Lung (tissue), 12 donors: ENCODE data around the gene PCK1. TPM values are rescaled to one million over a fixed set of nuclear protein-coding genes. Genes with fewer than 3 reads are reported as not detected.

Experiments
- ATAC-seq: fragments of 200-7000 bp; cut with Tn5 transposase; one replicate; pipeline ENCODE4 v1.9.1; 2020; ENCODE audit warnings: moderate number of reproducible peaks; ENCODE audit not compliant: insufficient read depth, low FRiP score
- DNase-seq, 3 donors: peaks; one replicate each; pipeline ENCODE4 v3.0.0-alpha.2; 2013 to 2017
- H3K27ac ChIP-seq, 2 donors: one replicate each; pipeline ENCODE4 v1.5.1; 2013; ENCODE audit warnings: mild to moderate bottlenecking in 2 of 2, moderate library complexity in 2 of 2, control low read depth in 1 of 2, inconsistent platforms in 1 of 2, low read depth in 1 of 2, low read length in 1 of 2
- H3K27me3 ChIP-seq, 3 donors: one replicate each; pipeline ENCODE4 v1.5.1; 2013; ENCODE audit warnings: low read length in 2 of 3; ENCODE audit not compliant: control insufficient read depth in 3 of 3, insufficient read depth in 3 of 3
- H3K36me3 ChIP-seq, 4 donors: one replicate each; pipeline ENCODE4 v1.5.1; 2013; ENCODE audit warnings: low read length in 4 of 4, mild to moderate bottlenecking in 1 of 4, moderate library complexity in 1 of 4; ENCODE audit not compliant: control insufficient read depth in 4 of 4, insufficient read depth in 4 of 4
- H3K4me1 ChIP-seq, 5 donors: one replicate each; pipeline ENCODE4 v1.5.1; 2013; ENCODE audit warnings: low read length in 5 of 5, mild to moderate bottlenecking in 2 of 5, moderate library complexity in 1 of 5; ENCODE audit not compliant: control insufficient read depth in 5 of 5, insufficient read depth in 5 of 5
- H3K4me3 ChIP-seq: one replicate; pipeline ENCODE4 v1.5.1; 2013; ENCODE audit warnings: mild to moderate bottlenecking, control low read depth, moderate library complexity
- H3K9ac ChIP-seq, 2 donors: one replicate each; pipeline ENCODE4 v1.5.1; 2013; ENCODE audit warnings: low read length in 2 of 2, control low read depth in 1 of 2; ENCODE audit not compliant: insufficient read depth in 1 of 2
- H3K9me3 ChIP-seq, 4 donors: one replicate each; pipeline ENCODE4 v1.5.1; 2013; ENCODE audit warnings: low read length in 3 of 4, mild to moderate bottlenecking in 1 of 4, moderate library complexity in 1 of 4; ENCODE audit not compliant: control insufficient read depth in 4 of 4, insufficient read depth in 3 of 4
- WGBS, 2 donors: extraction: QIAGEN DNeasy Blood & Tissue Kit; methylation state at CpG; one replicate each; pipeline ENCODE4 v1.1.7; 2013; 5-methylcytosine and 5-hydroxymethylcytosine counted together
- polyA plus RNA-seq, 2 donors: library from polyadenylated mRNA; stranded (reverse); fragments of 200-250 nt; gene quantifications; one replicate each; pipeline ENCODE4 v1.2.1, GENCODE V29; 2013
- total RNA-seq, 2 donors: library from RNA; depleted of rRNA in 1 of 2; stranded (reverse); fragments of >200 nt in 1 of 2; gene quantifications; one replicate each; pipeline ENCODE4 v1.2.1, GENCODE V29; 2014 to 2021
- TF ChIP-seq, protein P1 (sequence below): IDR thresholded peaks from 2 replicates; pipeline ENCODE4 v1.5.1; 2012; ENCODE audit warnings: mild to moderate bottlenecking; ENCODE audit errors: control extremely low read depth, extremely low read depth
- donor health status: control.
- donor health status: control.
- donor health status: Bipolar disorder and iron deficiency.
- donor health status: healthy.
- donor health status: DM: yes; HTN: yes; CAD: no.

The PCK1 gene
- total and polyA plus RNA-seq, 4 donors = 0.05 to 1.7 (median 0.55) TPM

DNA sequence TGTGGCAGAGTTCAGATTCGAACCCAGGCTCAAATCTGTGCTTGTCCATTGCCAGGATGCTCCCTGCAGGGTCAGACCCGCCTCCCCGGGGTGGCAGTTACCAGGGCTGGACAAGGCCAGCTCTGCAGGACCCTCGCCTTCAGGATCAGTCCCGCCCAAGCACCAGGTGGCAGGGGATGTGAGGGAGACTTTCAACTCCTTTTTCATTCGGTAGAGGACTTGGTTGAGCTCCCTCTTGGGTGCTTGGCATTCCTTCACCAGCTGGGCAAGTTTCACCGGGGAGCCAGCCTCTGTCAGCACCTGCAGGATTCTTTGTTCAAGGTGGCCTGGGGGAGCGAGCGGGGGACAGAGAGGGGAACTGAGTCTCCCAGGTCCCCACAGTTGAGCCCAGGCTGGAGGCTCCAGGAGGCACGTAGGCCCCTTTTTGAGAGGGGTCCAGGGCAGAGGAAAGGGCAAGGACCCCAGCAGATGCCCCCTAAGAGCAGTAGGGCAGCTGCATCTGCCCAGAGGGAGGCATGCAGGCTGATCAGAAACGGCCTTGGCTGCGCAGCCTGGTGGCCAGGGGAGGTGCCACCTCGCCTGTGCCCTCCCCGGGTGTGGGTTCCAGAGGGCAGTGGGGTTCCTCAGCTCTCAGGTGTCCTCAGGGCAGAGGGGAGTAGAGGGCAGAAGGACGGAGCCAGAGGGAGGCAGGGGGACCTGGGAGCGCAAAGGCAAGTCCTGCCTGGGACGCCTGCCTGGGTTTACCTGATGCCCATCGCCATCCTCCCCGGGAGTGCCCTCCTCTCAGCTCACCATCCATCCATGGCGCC, 55.4 kb downstream of the PCK1 start:
- 89 to 95% methylated on average over 20 of the region's 20 CpGs for WGBS, 2 donors
- H3K27ac ChIP-seq = no peak overlapping the region
- DNase-seq (no peak), ATAC-seq (no peak)
- no peak overlapping the region for H3K9ac ChIP-seq
- H3K36me3 ChIP-seq = no peaks in the 10 kb centered on the region
- H3K27me3 ChIP-seq = peaks cover 0 to 6% (median 0%) of the 10 kb centered on the region in 3 donors
- H3K9me3 ChIP-seq = no peaks in the 10 kb centered on the region
- TF ChIP-seq, protein P1, sequence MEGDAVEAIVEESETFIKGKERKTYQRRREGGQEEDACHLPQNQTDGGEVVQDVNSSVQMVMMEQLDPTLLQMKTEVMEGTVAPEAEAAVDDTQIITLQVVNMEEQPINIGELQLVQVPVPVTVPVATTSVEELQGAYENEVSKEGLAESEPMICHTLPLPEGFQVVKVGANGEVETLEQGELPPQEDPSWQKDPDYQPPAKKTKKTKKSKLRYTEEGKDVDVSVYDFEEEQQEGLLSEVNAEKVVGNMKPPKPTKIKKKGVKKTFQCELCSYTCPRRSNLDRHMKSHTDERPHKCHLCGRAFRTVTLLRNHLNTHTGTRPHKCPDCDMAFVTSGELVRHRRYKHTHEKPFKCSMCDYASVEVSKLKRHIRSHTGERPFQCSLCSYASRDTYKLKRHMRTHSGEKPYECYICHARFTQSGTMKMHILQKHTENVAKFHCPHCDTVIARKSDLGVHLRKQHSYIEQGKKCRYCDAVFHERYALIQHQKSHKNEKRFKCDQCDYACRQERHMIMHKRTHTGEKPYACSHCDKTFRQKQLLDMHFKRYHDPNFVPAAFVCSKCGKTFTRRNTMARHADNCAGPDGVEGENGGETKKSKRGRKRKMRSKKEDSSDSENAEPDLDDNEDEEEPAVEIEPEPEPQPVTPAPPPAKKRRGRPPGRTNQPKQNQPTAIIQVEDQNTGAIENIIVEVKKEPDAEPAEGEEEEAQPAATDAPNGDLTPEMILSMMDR = no peak
- H3K4me1 ChIP-seq = no peaks in the 10 kb centered on the region
- no peak overlapping the region for H3K4me3 ChIP-seq

DNA sequence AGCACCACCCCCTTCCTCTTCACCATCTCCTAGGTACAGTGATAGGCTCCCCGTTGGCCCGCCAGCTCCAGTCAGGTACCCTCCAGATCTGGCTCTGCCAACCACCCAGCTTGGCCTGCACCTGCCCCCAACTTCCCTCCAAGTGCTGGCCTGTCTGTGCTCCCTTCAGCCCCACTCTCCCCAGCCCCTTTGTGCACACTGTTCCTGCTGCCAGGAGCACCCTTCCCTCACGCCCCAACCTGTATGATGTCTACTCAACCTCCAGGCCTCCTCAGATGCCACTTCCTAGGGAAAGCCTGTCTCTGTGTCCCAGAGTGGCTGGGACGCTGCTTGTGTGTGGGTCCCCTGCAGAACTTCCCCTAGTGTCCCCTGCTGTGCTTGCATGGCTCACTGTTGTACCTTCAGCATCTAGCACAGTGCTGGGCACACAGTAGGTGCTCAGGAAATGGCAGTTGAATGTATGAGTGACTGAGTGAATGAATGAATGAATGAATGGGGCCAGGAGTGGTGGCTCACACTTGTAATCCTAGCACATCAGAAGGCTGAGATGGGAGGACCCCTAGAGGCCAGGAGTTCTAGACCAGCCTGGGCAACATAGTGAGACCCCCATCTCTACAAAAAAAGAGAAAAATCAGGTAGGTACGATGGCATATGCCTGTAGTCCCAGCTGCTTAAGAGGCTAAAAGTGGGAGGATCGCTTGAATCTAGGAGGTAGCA, 56.3 kb downstream of the PCK1 start:
- Histone ChIP-seq H3K4me3 (no peak overlapping the region), H3K4me1 (no peaks in the 10 kb centered on the region), H3K9ac (no peak overlapping the region), H3K27me3 (peaks cover 0 to 6% (median 0%) of the 10 kb centered on the region in 3 donors), H3K36me3 (no peaks in the 10 kb centered on the region), H3K27ac (no peak overlapping the region), H3K9me3 (no peaks in the 10 kb centered on the region)
- WGBS, 2 donors = 86 to 93% methylated on average over 6 of the region's 6 CpGs
- TF ChIP-seq, protein P1 = no peak
- ATAC-seq = no peak
- no peak for DNase-seq

Other genes starting within 250 kb of the PCK1 start
- gene SPO11, start 231.3 kb upstream of the PCK1 start, total RNA-seq = not detected
- not detected for gene SPO11, start 231.3 kb upstream of the PCK1 start, polyA plus RNA-seq
- gene RAE1, start 209.9 kb upstream of the PCK1 start, total RNA-seq = 10 to 100 TPM; 20.3 to 31.0 TPM
- 10 to 100 TPM in 1 of 2 donors, 1 to 10 TPM in 1; 9.7 to 21.1 TPM for gene RAE1, start 209.9 kb upstream of the PCK1 start, polyA plus RNA-seq
- 10 to 100 TPM; 32.3 to 38.6 TPM for gene RBM38, start 169.7 kb upstream of the PCK1 start, total RNA-seq
- 10 to 100 TPM; 23.1 to 29.5 TPM for gene RBM38, start 169.7 kb upstream of the PCK1 start, polyA plus RNA-seq
- not detected for gene CTCFL, start 36.0 kb upstream of the PCK1 start, total RNA-seq
- under 1 TPM in 1 of 2 donors, not detected in 1; 0.02 TPM for gene CTCFL, start 36.0 kb upstream of the PCK1 start, polyA plus RNA-seq
- gene ZBP1, start 59.3 kb downstream of the PCK1 start, total RNA-seq = 1 to 10 TPM; 1.3 to 3.0 TPM
- 1 to 10 TPM; 1.9 to 5.3 TPM for gene ZBP1, start 59.3 kb downstream of the PCK1 start, polyA plus RNA-seq
- 10 to 100 TPM in 1 of 2 donors, 1 to 10 TPM in 1; 10.0 to 44.0 TPM for gene PMEPA1, start 148.9 kb downstream of the PCK1 start, total RNA-seq
- 10 to 100 TPM; 10.7 to 37.1 TPM for gene PMEPA1, start 148.9 kb downstream of the PCK1 start, polyA plus RNA-seq